KMS-11 (cell line): Measurements from ENCODE around the gene KRT35.

Source experiments
- H2AFZ ChIP-seq: fragments of 200-600 bp; sonication (generic); 2 replicates; pipeline ENCODE4 v1.6.1; 2016; ENCODE audit warnings: antibody characterized with exemption, mixed run types, low read depth
- H3K27ac ChIP-seq: fragments of 200-600 bp; sonication (generic); 2 replicates; pipeline ENCODE4 v1.6.1; 2016; ENCODE audit warnings: mild to moderate bottlenecking, mixed run types
- H3K27me3 ChIP-seq: fragments of 200-600 bp; sonication (generic); 2 replicates; pipeline ENCODE4 v1.6.1; 2017; ENCODE audit warnings: mild to moderate bottlenecking, low read depth, mixed run types, moderate library complexity; ENCODE audit not compliant: insufficient read depth
- H3K36me3 ChIP-seq: fragments of 200-600 bp; sonication (generic); 2 replicates; pipeline ENCODE4 v1.6.1; 2017; ENCODE audit warnings: mild to moderate bottlenecking, mixed run types; ENCODE audit not compliant: insufficient read depth
- H3K4me1 ChIP-seq: fragments of 200-600 bp; sonication (generic); 2 replicates; pipeline ENCODE4 v1.6.1; 2016; ENCODE audit warnings: mild to moderate bottlenecking, low read depth, mixed run types; ENCODE audit not compliant: poor library complexity, severe bottlenecking
- H3K4me2 ChIP-seq: fragments of 200-600 bp; sonication (generic); 2 replicates; pipeline ENCODE4 v1.7.0; 2016; ENCODE audit warnings: mild to moderate bottlenecking, mixed run types
- H3K4me3 ChIP-seq: fragments of 200-600 bp; sonication (generic); IDR thresholded peaks from 2 replicates; pipeline ENCODE4 v1.6.1; 2017; ENCODE audit warnings: low read depth, low read length, mixed read lengths; ENCODE audit not compliant: insufficient read depth
- H3K79me2 ChIP-seq: fragments of 200-600 bp; sonication (generic); 2 replicates; pipeline ENCODE4 v1.6.1; 2016; ENCODE audit warnings: low read depth, mixed run types; ENCODE audit not compliant: insufficient read depth
- H3K9ac ChIP-seq: fragments of 200-600 bp; sonication (generic); 2 replicates; pipeline ENCODE4 v1.6.1; 2016; ENCODE audit warnings: mild to moderate bottlenecking, mixed run types
- H4K20me1 ChIP-seq: fragments of 200-600 bp; sonication (generic); 2 replicates; pipeline ENCODE4 v1.6.1; 2016; ENCODE audit warnings: mild to moderate bottlenecking, mixed run types; ENCODE audit not compliant: insufficient read depth
- CTCF ChIP-seq: fragments of 200-600 bp; sonication (generic); conservative IDR thresholded peaks from 2 replicates; pipeline ENCODE4 v1.6.1; 2017; ENCODE audit warnings: low read depth, mild to moderate bottlenecking, antibody characterized with exemption, low read length, moderate library complexity, mixed read lengths

KRT35 gene

GRCh38 chr17:41522301-41523224 is 41.6 kb upstream of the KRT35 start:
- Histone ChIP-seq H3K79me2 (no peaks in the 10 kb centered on the region), H3K36me3 (no peaks in the 10 kb centered on the region), H3K9ac (no peak overlapping the region), H2AFZ (no peak overlapping the region), H3K4me2 (no peak overlapping the region), H3K27ac (no peak overlapping the region), H4K20me1 (no peaks in the 10 kb centered on the region), H3K4me1 (no peaks in the 10 kb centered on the region), H3K27me3 (no peaks in the 10 kb centered on the region; the same call in 1 of the 2 replicates), H3K4me3 (no peak overlapping the region)
- TF ChIP-seq CTCF, result no peak

- Histone ChIP-seq H3K27ac (no peak overlapping the region), H3K4me1 (no peaks in the 10 kb centered on the region)
Measured at GRCh38 chr17:41521574-41522261, 40.8 kb upstream of the KRT35 start.

DNA sequence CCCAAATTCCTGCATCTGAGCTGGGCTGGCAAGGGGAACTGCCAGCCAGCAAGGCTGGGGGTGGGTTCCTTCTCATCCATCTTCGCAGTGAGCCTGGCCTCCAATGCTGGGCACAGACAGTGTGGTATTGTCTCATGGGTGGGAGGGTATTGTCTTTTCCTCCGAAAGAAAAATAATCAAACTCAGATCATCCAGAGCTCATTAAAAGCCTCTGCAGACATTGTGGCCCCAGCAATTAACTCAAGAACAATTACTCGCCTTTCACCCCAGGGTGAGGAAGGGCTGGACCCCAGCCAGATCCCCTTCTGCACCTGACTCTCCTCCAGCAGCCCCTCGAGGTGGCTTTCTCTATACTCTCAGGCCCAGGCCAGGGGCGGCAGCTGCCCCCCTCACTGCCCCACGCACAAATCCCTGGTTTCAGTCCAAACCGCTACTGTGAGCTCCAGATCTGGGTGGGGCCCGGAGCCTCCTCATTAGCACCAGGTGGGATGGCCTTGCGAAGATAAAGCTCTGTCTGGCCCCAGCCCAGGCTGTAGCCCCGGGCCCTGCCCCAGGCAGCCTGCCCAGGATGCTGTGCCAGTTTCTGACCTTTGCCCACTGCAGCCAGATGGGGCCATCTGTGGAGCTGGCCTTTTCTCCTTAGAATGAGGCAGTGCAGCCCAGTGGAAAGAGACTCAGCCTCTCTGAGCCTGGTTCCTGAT is 40.0 kb upstream of the KRT35 start:
- TF ChIP-seq CTCF, result no peak
- no peak overlapping the region for H2AFZ ChIP-seq
- H3K9ac ChIP-seq, result no peak overlapping the region
- H3K27me3 ChIP-seq, result no peaks in the 10 kb centered on the region; the same call in 1 of the 2 replicates
- no peak overlapping the region for H3K4me2 ChIP-seq
- no peaks in the 10 kb centered on the region for H3K79me2 ChIP-seq
- no peak overlapping the region for H3K4me3 ChIP-seq
- H4K20me1 ChIP-seq, result no peaks in the 10 kb centered on the region
- H3K4me1 ChIP-seq, result no peaks in the 10 kb centered on the region
- no peak overlapping the region for H3K27ac ChIP-seq
- no peaks in the 10 kb centered on the region for H3K36me3 ChIP-seq

More at GRCh38 chr17:41521574-41522261, 40.8 kb upstream of the KRT35 start:
- Histone ChIP-seq H3K4me2 (no peak overlapping the region), H3K79me2 (no peaks in the 10 kb centered on the region), H3K4me3 (no peak overlapping the region), H3K9ac (no peak overlapping the region), H3K27me3 (no peaks in the 10 kb centered on the region; the same call in 1 of the 2 replicates), H3K36me3 (no peaks in the 10 kb centered on the region), H4K20me1 (no peaks in the 10 kb centered on the region), H2AFZ (no peak overlapping the region)
- TF ChIP-seq CTCF, result no peak

- H3K27me3 ChIP-seq, result no peaks in the 10 kb centered on the region; the same call in 1 of the 2 replicates
- H3K4me3 ChIP-seq, result no peak overlapping the region
- no peak overlapping the region for H3K9ac ChIP-seq
- no peak for TF ChIP-seq CTCF
- no peak overlapping the region for H3K27ac ChIP-seq
- H3K79me2 ChIP-seq, result no peaks in the 10 kb centered on the region
- no peaks in the 10 kb centered on the region for H4K20me1 ChIP-seq
- no peak overlapping the region for H2AFZ ChIP-seq
- no peak overlapping the region for H3K4me2 ChIP-seq
- H3K4me1 ChIP-seq, result no peaks in the 10 kb centered on the region
- no peaks in the 10 kb centered on the region for H3K36me3 ChIP-seq
Measured at GRCh38 chr17:41519501-41520224, 38.7 kb upstream of the KRT35 start.
